Measurements from ENCODE around the gene MADD. TPM values are rescaled to one million over a fixed set of nuclear protein-coding genes. Genes with fewer than 3 reads are reported as not detected.

Gene MADD
- total and polyA plus RNA-seq, 11 donors = 22.6 to 60.6 (median 40.2) TPM

- Histone ChIP-seq H3K36me3 (peaks cover 0 to 100% (median 27%) of the 10 kb centered on the region in 9 donors), H3K27ac (peak overlapping the region in 7 of 12 donors; percentile 25 to 75 (median 46)), H3K9me3 (no peaks in the 10 kb centered on the region), H3K4me3 (no peak overlapping the region), H3K27me3 (no peaks in the 10 kb centered on the region), H3K4me1 (peaks cover 0 to 83% (median 18%) of the 10 kb centered on the region in 12 donors)
- no peak for TF ChIP-seq POLR2A (IDR thresholded peaks at IDR 0.05)
- intact Hi-C loops (cut with DNase I) = no loop called here
- peak in 3 of 5 donors; percentile 10 to 30 (median 27) for DNase-seq
- no peak for ATAC-seq
- WGBS, 4 donors = 41 to 62% (median 57%) methylated on average over 3 to 9 of the region's 9 CpGs
These were observed 65.8 kb downstream of the MADD start for GRCh38 chr11:47335733-47336132.

DNA sequence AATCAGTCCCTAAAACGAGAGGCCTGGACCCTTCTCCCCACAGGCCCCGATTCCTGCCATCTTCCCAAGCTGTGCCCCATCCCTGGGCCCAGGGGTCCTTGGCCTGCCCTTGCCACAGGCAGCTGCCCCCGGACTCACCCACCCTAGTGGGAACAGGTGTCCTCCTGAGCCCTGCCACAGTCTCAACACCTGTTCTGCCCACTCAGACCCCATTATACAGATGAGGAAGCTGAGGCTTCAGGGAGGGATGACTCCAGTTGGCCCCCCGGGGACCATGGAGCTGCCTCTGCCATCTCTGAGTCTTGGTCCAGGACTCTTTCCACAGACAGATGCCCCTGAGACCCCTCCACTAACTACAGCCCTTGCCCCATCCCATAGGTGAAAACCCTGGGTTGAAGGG lies 66.7 kb downstream of the MADD start:
- intact Hi-C loops (cut with DNase I) = no loop called here
- Histone ChIP-seq H3K4me1 (peaks cover 0 to 83% (median 11%) of the 10 kb centered on the region in 12 donors), H3K9me3 (no peaks in the 10 kb centered on the region), H3K4me3 (no peak overlapping the region), H3K27me3 (no peaks in the 10 kb centered on the region), H3K27ac (peak overlapping the region in 7 of 12 donors; percentile 20 to 75 (median 34)), H3K36me3 (peaks cover 0 to 100% (median 33%) of the 10 kb centered on the region in 9 donors)
- WGBS, 4 donors = 56 to 71% (median 67%) methylated on average over 4 of the region's 4 CpGs
- DNase-seq = peak in 3 of 5 donors; percentile 19 to 38 (median 27)
- no peak for ATAC-seq
- TF ChIP-seq CTCF (IDR thresholded peaks at IDR 0.05) (no peak), POLR2A (IDR thresholded peaks at IDR 0.05) (no peak)

DNA sequence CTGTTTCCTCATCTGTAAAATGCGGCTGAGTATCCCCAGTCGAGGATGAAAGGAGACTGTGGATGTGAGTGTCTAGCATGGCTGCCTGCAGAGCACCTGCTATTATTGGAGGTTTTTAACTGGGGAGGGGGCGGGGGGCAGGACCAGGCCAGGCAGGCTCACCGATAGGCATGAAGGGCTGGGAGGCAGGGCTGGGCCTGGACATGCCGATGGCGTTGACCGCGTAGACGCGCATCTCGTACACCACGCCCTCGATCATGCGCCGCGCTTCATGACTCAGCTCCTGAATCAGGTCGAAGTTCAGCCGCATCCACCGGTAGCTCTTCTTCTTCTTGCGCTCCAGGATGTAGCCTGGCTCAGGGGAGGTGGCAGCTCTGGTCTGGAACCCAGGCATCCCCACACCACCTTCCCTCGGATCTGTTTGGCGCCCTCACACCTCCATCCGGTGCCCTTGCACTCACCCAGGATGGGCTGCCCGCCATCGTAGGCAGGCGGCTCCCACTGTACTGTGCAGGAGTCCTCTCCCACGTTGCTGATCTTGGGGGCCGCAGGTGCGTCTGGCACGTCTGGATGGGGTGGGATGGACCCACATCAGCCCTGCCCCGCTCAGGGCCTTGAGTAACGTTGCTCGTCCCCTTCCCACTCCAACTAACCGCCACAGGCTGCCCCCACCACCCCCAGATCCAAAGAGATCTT lies 67.4 kb downstream of the MADD start:
- peaks cover 0 to 100% (median 41%) of the 10 kb centered on the region in 9 donors for H3K36me3 ChIP-seq
- intact Hi-C loops (cut with DNase I) = no loop called here
- H3K4me1 ChIP-seq = peaks cover 0 to 83% (median 8%) of the 10 kb centered on the region in 12 donors
- H3K9me3 ChIP-seq = no peaks in the 10 kb centered on the region
- WGBS, 4 donors = 66 to 77% (median 72%) methylated on average over 34 of the region's 34 CpGs
- H3K27me3 ChIP-seq = no peaks in the 10 kb centered on the region
- DNase-seq (peak in 4 of 5 donors; percentile 13 to 51 (median 33)), ATAC-seq (peak in 3 of 4 donors; percentile 2 to 10 (median 3))
- TF ChIP-seq CTCF (IDR thresholded peaks at IDR 0.05) (no peak), POLR2A (IDR thresholded peaks at IDR 0.05) (no peak)
- no peak overlapping the region for H3K4me3 ChIP-seq
- H3K27ac ChIP-seq = peak overlapping the region in 7 of 12 donors; percentile 5 to 75 (median 34)

DNA sequence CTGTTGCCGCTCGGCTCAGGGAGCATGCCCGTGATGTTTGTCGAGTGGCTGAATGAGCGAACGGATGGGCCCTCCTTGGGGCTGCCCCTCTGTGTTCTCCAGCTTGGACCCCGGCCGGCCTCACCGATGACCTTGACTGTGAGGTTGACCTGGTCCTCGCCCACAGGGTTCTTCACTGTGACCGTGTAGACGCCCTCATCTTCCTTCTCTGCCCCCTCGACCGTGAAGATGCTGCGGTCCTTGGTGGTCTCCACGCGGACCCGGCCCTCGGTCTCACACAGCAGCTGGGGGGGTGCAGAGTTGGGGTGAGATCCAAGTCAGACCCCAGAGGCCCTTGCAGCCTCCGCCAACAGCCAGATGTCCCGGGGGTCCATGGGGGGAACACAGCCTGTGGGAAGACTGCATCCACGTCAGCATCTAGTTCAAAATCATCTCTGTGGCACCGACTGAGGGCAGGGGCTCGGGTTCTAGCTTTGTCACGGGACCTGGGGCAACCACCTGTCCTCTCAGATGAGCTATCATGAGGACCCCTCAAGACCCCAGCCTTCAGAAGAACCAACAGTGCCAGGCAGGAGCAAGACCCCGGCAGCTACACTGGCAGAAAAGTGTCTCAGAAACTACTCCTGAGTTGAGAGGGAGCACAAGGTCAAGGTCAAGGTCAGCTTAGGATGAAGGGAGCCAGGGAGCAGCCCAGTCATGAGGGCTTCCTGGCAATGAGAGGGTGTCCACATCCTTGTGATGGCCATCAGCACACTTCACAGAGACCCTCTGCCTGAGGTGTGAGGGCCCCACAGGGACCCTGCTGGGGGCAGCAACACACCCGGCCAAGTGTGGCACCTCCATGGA lies 68.7 kb downstream of the MADD start:
- intact Hi-C loops (cut with DNase I) = no loop called here
- Histone ChIP-seq H3K9me3 (no peaks in the 10 kb centered on the region), H3K4me3 (no peak overlapping the region), H3K27me3 (no peaks in the 10 kb centered on the region), H3K36me3 (peaks cover 0 to 100% (median 46%) of the 10 kb centered on the region in 9 donors), H3K4me1 (peaks cover 0 to 83% (median 8%) of the 10 kb centered on the region in 12 donors), H3K27ac (peak overlapping the region in 7 of 12 donors; percentile 20 to 75 (median 62))
- peak in 2 of 4 donors; percentile 0 to 1 for ATAC-seq
- TF ChIP-seq CTCF (IDR thresholded peaks at IDR 0.05) (no peak), POLR2A (IDR thresholded peaks at IDR 0.05) (no peak)
- DNase-seq = peak in 1 of 5 donors; percentile 15
- WGBS, 4 donors = 69 to 77% (median 74%) methylated on average over 16 to 27 of the region's 27 CpGs

Data from heart left ventricle (tissue), 16 donors.